Tongue (tissue), 2 donors: Measurements from ENCODE around the gene KLHL40. TPM values are rescaled to one million over a fixed set of nuclear protein-coding genes. Genes with fewer than 3 reads are reported as not detected.

Source experiments
- DNase-seq: peaks from one replicate; pipeline ENCODE4 v3.0.0-alpha.2; 2015
- total RNA-seq: library from RNA; depleted of rRNA; stranded (reverse); fragments of >200 nt; gene quantifications from one replicate; pipeline ENCODE4 v1.2.3, GENCODE V29; 2014

The KLHL40 gene
- total RNA-seq, 1 donor from 2014 or later, result 159 TPM

- no peak for DNase-seq
Measured at GRCh38 chr3:42723219-42723618, 37.9 kb downstream of the KLHL40 start.

- DNase-seq, result no peak
Measured at GRCh38 chr3:42725454-42725853, 40.1 kb downstream of the KLHL40 start.

- no peak for DNase-seq
Measured at GRCh38 chr3:42728056-42728455, 42.7 kb downstream of the KLHL40 start.

GRCh38 chr3:42728668-42729364 is 43.5 kb downstream of the KLHL40 start:
- no peak for DNase-seq

GRCh38 chr3:42729404-42730145 is 44.2 kb downstream of the KLHL40 start:
- DNase-seq, result no peak

GRCh38 chr3:42730294-42730693 is 45.0 kb downstream of the KLHL40 start:
- no peak for DNase-seq

- DNase-seq, result no peak
Measured at GRCh38 chr3:42730706-42731420, 45.5 kb downstream of the KLHL40 start.

GRCh38 chr3:42731476-42732195 is 46.3 kb downstream of the KLHL40 start:
- DNase-seq, result no peak

GRCh38 chr3:42732196-42732828 is 47.0 kb downstream of the KLHL40 start:
- DNase-seq, result no peak

- DNase-seq, result no peak
Measured at GRCh38 chr3:42732829-42733459, 47.6 kb downstream of the KLHL40 start.

GRCh38 chr3:42733501-42734262 is 48.3 kb downstream of the KLHL40 start:
- DNase-seq, result no peak

GRCh38 chr3:42734263-42734860 is 49.0 kb downstream of the KLHL40 start:
- DNase-seq, result no peak

GRCh38 chr3:42735019-42735418 is 49.7 kb downstream of the KLHL40 start:
- DNase-seq, result no peak

- DNase-seq, result no peak
Measured at GRCh38 chr3:42735615-42736014, 50.3 kb downstream of the KLHL40 start.

GRCh38 chr3:42736081-42736480 is 50.7 kb downstream of the KLHL40 start:
- DNase-seq, result no peak

- DNase-seq, result no peak
Measured at GRCh38 chr3:42736531-42736930, 51.2 kb downstream of the KLHL40 start.

- DNase-seq, result peak; percentile 78
Measured at GRCh38 chr3:42739401-42740158, 54.2 kb downstream of the KLHL40 start.

- DNase-seq, result no peak
Measured at GRCh38 chr3:42741796-42742195, 56.5 kb downstream of the KLHL40 start.
